Activated CD4-positive, alpha-beta T cell treated with anti-CD3 and anti-CD28 coated beads for 48 hours (primary cell): Measurements from ENCODE around the gene PDLIM5.
"Not testable (repeated sequence)": the region's sequence is repeated elsewhere in the genome, so short reads cannot be mapped to it uniquely, and the experiment has no call there.

Source experiments
- DNase-seq: peaks from one replicate; pipeline ENCODE4 v3.0.0-alpha.2; 2020

The PDLIM5 gene

GRCh38 chr4:94451695-94452475, at the start of gene PDLIM5:
PDLIM5 (plus strand) TSS chr4:94451942; CDS start chr4:94455289, 3,347 bp downstream.
- DNase-seq: peak; percentile 90

GRCh38 chr4:94402439-94402838, 49.3 kb upstream of the PDLIM5 start:
- not testable (repeated sequence) for DNase-seq

- no peak for DNase-seq
Observed at GRCh38 chr4:94403751-94404150, 48.0 kb upstream of the PDLIM5 start.

DNA sequence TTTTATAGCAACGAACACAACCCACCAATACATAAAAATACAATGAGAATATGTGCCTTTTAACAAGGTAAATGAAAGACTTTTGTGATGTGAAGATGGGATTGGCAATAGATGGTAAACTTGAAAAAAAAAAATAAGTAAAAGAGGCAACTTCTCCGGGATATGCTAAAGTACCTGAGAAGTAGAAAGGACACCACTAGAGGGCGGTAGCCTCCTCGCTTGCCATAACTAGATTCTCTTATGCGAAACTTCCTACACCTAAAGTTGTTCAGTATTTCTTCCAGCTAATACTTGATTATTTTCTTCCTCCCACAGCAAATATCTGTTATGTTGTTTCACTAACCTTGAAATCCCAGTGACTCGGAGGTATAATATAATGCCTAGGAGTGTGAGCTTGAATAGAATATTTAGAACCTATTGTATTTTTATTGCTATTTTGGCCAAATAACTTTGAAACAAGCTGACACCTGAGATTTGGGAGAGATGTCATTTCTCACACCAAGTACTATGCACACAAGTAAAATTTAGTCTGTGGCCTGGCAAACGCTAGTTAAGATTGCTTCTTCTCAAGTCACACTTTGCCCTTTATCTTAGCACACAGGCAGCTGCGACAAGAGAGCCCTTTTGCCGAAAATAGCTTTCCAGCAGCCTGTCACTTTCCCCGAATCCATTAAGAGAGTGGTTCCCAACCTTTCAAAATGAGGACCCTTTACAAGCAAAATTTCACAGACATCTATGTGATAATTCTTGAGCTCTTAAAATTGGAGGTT, 44.9 kb upstream of the PDLIM5 start:
- DNase-seq: peak; percentile 62

- no peak for DNase-seq
Observed at GRCh38 chr4:94407846-94408245, 43.9 kb upstream of the PDLIM5 start.

DNA sequence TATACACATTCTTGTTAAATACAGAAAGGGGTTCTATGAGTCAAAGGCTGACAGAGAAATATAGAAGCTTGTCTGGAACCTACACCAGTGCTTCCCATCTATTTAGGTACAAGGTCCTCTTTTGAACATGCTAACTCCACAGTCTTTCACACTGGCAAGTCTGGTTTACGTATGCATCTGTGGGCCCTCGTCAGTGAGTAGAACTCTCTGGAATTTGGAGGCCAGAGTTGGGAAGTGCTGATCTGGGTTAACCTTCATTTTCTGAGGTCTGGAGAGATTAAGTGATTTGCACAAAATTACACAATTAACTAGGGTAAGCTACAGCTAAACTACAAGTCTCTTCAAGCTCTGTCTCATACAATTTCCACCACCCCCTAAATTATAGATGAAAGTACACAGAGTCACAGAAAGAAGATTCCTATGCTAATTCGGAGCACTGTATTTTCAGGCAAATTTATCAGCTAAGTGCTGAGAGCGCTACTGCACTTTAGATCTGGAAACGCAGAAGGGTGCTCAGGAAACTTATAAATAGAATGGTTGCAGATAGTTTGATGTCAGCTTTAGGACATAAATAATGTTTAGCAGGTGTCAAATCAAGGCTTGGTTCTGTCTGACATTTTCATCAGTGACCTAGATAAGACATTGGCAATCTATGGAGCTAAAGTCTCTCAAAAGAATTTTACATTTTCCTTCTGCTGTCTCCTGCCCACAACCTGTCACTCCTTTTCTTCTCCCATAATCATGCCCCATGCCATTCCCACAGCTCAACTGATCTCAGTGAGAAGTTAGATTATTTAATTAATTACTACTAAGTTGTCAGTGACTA, 43.0 kb upstream of the PDLIM5 start:
- DNase-seq: no peak

- no peak for DNase-seq
Observed at GRCh38 chr4:94409375-94409679, 42.4 kb upstream of the PDLIM5 start.

- DNase-seq: no peak
Observed at GRCh38 chr4:94409962-94410361, 41.8 kb upstream of the PDLIM5 start.

DNA sequence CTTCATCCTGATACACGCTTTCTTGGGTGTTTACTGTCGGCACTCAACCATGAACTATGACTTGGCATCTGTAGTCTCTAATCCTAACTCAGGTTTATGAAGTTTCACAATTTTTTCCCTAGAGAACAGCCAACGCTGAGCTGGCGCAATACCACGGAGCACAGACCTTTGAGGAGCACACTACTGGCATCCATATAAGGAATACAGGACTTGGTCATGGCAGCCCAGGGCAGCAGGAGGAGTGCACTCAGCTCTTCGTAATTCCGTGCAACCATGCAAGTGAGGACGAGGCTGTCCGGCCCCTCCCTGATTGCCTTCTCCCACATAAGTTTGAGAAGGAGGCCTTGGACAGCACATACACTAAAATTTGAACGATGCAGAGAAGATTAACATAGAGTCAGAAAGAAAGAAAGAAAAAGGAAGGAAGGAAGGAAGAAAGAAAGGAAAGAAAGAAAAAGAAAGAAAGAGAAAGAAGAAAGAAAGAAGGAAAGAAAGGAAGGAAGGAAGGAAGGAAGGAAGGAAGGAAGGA, 41.0 kb upstream of the PDLIM5 start:
- DNase-seq: no peak

DNA sequence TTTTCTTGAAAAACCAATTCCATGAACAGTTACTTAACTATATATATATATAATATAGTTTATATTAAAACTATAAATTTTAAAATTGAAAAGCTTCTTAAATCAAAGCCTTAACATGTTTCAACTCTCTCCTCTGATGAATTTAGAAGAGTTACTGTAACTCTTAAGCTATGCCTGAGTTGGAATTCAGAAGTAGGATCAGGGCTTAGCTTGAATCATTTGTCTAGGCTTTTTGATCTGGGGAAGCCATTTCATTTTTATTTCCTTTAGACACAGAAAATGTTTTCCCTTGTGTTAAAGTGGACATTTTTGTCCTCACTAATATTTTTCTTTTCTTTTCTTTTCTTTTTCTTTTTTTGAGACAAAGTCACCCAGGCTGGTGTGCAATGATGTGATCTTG, 40.4 kb upstream of the PDLIM5 start:
- DNase-seq: no peak

DNA sequence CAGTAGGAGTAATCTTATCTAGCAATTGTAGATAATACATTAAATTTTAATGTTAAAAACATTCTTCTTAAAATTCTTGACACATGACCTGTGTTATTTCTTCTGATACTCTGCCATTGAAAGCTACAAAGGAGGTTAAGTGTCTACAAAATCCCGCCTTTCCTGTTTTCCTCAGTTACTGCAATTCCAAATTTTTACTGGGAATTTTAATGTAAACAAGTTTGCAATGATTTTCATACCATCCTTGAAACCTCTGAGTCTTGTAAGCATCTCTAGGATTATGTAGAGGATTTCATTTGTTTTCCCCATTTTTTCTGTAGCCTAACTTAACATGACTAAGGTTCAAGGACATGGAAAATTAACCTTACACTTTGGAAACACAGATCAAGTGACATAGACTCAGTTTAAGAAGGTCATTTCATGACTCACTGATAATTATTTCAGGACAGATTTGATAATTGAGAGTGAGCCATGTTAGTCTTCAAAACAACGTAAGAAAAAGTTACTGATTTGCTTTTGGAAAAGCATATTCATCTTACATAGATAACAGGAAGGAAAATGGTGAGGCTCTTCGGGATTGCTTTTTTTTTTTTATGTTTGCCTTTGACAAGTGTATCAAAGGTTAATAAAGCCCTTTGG, 39.6 kb upstream of the PDLIM5 start:
- no peak for DNase-seq

DNA sequence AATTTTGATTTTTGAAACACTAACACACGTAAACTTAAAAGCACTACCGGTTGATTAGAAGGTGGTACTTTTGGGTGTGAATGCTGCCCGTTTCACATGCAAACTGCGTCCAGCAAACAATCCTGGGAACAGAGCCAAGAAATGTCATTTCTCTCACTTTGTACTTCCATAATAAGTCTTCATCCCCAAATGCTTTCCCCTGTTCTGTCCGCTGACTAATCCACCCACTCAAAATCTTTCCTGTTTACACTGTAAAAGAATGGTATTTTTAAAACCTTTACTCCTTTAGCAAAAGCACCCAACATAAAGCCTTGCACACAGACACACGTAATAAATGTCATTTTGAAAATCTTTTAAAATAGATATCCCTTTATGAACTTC, 39.1 kb upstream of the PDLIM5 start:
- no peak for DNase-seq

- DNase-seq: no peak
Observed at GRCh38 chr4:94413085-94413840, 38.5 kb upstream of the PDLIM5 start.

DNA sequence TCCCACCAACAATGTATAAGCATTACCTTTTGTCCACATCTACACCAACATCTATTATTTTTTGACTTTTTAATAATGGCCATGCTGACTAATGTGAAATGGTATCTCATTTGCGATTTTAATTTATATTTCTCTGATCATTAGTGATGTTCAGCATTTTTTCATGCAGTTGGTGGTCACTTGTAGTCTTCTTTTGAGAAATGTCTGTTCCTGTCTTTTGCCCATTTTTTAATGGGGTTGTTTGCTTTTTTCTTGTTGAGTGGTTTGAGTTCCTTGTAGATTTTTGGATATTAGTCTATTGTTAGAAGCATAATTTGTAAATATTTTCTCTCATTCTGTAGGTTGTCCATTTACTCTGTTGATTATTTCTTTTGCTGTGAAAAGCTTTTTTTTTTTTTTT, 36.8 kb upstream of the PDLIM5 start:
- no peak for DNase-seq

DNA sequence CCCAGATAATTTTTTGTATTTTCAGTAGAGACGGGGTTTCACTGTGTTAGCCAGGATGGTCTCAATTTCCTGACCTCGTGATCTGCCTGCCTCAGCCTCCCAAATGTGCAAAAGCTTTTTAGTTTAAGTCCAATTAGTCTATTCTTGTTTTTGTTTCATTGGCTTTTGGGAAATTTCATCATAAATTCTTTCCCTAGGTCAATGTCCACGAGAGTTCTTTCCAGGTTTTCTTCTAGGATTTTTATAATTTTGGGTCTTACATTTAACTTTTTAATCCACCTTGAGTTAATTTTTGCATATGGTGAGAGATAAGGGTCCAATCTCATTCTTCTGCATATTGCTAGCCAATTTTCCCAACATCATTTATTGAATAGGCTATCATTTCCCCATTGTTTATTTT, 36.3 kb upstream of the PDLIM5 start:
- no peak for DNase-seq

DNA sequence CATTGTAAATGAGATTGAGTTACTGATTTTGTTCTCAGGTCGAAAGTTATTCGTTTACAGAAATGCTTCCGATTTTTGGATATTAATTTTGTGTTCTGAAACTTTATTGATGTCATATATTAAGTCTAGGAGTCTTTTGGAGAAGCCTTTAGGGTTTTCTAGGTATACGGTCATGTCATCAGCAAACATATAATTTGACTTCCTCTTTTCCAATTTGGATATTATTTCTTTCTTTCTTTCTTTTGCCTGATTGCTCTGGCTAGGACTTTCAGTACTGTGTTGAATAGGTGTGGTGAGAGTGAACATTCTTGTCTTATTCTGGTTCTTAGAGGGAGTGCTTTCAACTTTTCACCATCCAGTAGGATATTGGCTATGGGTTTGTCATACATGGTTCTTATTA, 35.4 kb upstream of the PDLIM5 start:
- no peak for DNase-seq

GRCh38 chr4:94416981-94417380, 34.8 kb upstream of the PDLIM5 start:
- DNase-seq: no peak

GRCh38 chr4:94419549-94419948, 32.2 kb upstream of the PDLIM5 start:
- DNase-seq: no peak

DNA sequence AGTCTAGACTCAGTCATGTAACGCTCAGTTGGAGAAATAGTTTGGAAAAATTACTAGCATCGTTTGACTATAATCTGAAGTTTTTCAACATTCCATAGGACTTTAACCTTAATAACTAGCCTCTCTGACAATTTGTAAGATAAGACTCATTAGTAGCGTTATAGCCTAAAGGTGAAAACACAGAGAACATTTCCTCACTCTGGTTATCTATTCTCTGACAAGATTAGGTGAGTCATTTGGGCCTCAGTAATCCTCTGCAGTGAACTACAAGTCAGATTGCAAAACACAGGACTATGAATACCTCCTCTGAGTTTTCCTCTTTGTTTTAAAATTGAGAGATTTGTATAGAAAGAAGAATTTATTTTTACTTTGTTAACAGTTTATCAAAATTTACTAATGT, 31.8 kb upstream of the PDLIM5 start:
- no peak for DNase-seq

- DNase-seq: no peak
Observed at GRCh38 chr4:94420356-94420755, 31.4 kb upstream of the PDLIM5 start.

- DNase-seq: no peak
Observed at GRCh38 chr4:94426783-94427182, 25.0 kb upstream of the PDLIM5 start.

DNA sequence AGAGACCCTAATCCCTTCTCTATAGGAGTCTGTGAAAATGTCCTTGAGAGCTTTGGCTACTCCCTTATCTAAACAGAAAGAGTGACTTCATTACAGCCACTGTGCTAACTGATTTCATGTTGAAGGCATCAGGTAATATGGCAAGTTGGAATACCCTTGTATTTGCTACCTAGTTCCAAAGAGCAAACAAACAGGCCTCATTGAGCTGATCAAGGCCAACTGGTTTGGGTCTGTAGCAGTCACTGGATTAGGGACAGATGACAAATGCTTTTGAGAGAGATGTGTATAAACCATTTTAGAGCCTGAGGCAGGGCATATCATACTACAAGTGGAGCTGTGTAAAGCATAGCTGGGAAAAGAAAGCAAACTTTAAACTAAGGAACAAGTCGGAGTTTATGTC, 22.9 kb upstream of the PDLIM5 start:
- no peak for DNase-seq
